Smooth muscle cell (in vitro differentiated cells): ENCODE results near the gene BCL2L13. TPM values are rescaled to one million over a fixed set of nuclear protein-coding genes. Genes with fewer than 3 reads are reported as not detected.
A peak's percentile ranks its signal among the peaks of the same experiment; 100 is the strongest.

ENCODE experiments used
- DNase-seq: peaks from one replicate; lab custom pipeline; 2025; ENCODE audit not compliant: unreplicated experiment; lab: John Stamatoyannopoulos, UW
- H2AFZ ChIP-seq: fragments of 200-600 bp; sonication (generic); 2 replicates; pipeline ENCODE4 v1.6.0; 2016; ENCODE audit warnings: antibody characterized with exemption, low read depth, mild to moderate bottlenecking
- H3F3A ChIP-seq: fragments of 200-600 bp; sonication (generic); 2 replicates; pipeline ENCODE4 v1.6.0; 2017; ENCODE audit warnings: antibody characterized with exemption, low read depth
- H3K27ac ChIP-seq: fragments of 200-600 bp; sonication (generic); 2 replicates; pipeline ENCODE4 v1.5.1; 2016; ENCODE audit warnings: low read depth, mild to moderate bottlenecking
- H3K27me3 ChIP-seq: fragments of 200-600 bp; sonication (generic); 2 replicates; pipeline ENCODE4 v1.6.1; 2016; ENCODE audit warnings: low read depth, mild to moderate bottlenecking
- H3K36me3 ChIP-seq: fragments of 200-600 bp; sonication (generic); 2 replicates; pipeline ENCODE4 v1.5.1; 2016; ENCODE audit warnings: low read depth
- H3K4me1 ChIP-seq: fragments of 200-600 bp; sonication (generic); 2 replicates; pipeline ENCODE4 v1.5.1; 2016; ENCODE audit warnings: low read depth
- H3K4me2 ChIP-seq: fragments of 200-600 bp; sonication (generic); 2 replicates; pipeline ENCODE4 v1.6.0; 2016; ENCODE audit warnings: mild to moderate bottlenecking
- H3K4me3 ChIP-seq: fragments of 200-600 bp; sonication (generic); 2 replicates; pipeline ENCODE4 v1.5.1; 2016; ENCODE audit warnings: mild to moderate bottlenecking
- H3K79me2 ChIP-seq: fragments of 200-600 bp; sonication (generic); 2 replicates; pipeline ENCODE4 v1.6.0; 2016; ENCODE audit warnings: low read depth, mild to moderate bottlenecking
- H3K9ac ChIP-seq: fragments of 200-600 bp; sonication (generic); 2 replicates; pipeline ENCODE4 v1.6.0; 2016; ENCODE audit warnings: low read depth
- H3K9me3 ChIP-seq: fragments of 200-600 bp; sonication (generic); replicated peaks from 2 replicates; pipeline ENCODE4 v1.5.1; 2016; ENCODE audit warnings: low read depth
- H4K20me1 ChIP-seq: fragments of 200-600 bp; sonication (generic); 2 replicates; pipeline ENCODE4 v1.6.0; 2016; ENCODE audit warnings: low read depth
- WGBS: methylation state at CpG from one replicate; pipeline ENCODE4 v1.1.7; 2016; ENCODE audit warnings: low lambda C conversion rate; 5-methylcytosine and 5-hydroxymethylcytosine counted together
- polyA plus RNA-seq: library from polyadenylated mRNA; unstranded; fragments of >200 nt; fragmentation: Nextera tagmentation; extraction: Ambion mirVana; gene quantifications from 2 replicates; pipeline ENCODE4 v1.2.1, GENCODE V29; 2016
- total RNA-seq: library from RNA; depleted of rRNA; stranded (reverse); fragments of >200 nt; gene quantifications from 2 replicates; pipeline ENCODE4 v1.2.3, GENCODE V29; 2014
- TF ChIP-seq, protein P1 (sequence below): fragments of 200-600 bp; sonication (generic); IDR thresholded peaks from 2 replicates; pipeline ENCODE4 v1.5.1; 2017; ENCODE audit warnings: borderline replicate concordance, mild to moderate bottlenecking, antibody characterized with exemption; ENCODE audit not compliant: insufficient read depth, poor library complexity, severe bottlenecking

Gene BCL2L13
- total and polyA plus RNA-seq, 2 experiments from 2014 or later, result 16.7 to 27.0 TPM

DNA sequence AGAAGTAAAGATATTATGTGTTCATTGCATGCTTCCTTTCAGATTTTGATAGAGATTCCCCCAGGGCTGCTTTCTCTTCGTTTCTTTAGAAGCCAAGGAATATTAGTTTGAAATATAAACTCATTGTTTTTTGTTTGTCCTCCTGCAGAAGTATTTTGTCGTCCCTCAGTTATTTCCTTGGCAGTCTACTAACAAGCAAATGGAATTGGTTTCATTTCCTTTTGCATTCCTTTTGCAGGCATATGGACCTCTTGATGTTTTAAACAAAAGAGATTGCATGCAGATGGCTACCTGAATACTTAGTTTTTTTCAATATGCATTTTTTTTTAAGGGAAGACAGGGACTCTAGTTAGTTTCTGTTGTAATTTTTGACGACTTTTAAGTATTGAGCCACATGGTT, 62.2 kb downstream of the BCL2L13 start:
- Histone ChIP-seq H3K4me2 (no peak overlapping the region), H4K20me1 (peaks cover 8% of the 10 kb centered on the region), H3K27ac (no peak overlapping the region), H3K4me1 (peaks cover 1% of the 10 kb centered on the region), H3K9me3 (no peaks in the 10 kb centered on the region), H3K27me3 (no peaks in the 10 kb centered on the region), H3K36me3 (no peaks in the 10 kb centered on the region), H3K9ac (no peak overlapping the region), H2AFZ (no peak overlapping the region), H3K79me2 (no peaks in the 10 kb centered on the region), H3K4me3 (no peak overlapping the region), H3F3A (peaks cover 6% of the 10 kb centered on the region)
- DNase-seq, result no peak
- 42% methylated on average over 3 of the region's 3 CpGs for WGBS
- TF ChIP-seq, protein P1, sequence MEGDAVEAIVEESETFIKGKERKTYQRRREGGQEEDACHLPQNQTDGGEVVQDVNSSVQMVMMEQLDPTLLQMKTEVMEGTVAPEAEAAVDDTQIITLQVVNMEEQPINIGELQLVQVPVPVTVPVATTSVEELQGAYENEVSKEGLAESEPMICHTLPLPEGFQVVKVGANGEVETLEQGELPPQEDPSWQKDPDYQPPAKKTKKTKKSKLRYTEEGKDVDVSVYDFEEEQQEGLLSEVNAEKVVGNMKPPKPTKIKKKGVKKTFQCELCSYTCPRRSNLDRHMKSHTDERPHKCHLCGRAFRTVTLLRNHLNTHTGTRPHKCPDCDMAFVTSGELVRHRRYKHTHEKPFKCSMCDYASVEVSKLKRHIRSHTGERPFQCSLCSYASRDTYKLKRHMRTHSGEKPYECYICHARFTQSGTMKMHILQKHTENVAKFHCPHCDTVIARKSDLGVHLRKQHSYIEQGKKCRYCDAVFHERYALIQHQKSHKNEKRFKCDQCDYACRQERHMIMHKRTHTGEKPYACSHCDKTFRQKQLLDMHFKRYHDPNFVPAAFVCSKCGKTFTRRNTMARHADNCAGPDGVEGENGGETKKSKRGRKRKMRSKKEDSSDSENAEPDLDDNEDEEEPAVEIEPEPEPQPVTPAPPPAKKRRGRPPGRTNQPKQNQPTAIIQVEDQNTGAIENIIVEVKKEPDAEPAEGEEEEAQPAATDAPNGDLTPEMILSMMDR, result no peak

DNA sequence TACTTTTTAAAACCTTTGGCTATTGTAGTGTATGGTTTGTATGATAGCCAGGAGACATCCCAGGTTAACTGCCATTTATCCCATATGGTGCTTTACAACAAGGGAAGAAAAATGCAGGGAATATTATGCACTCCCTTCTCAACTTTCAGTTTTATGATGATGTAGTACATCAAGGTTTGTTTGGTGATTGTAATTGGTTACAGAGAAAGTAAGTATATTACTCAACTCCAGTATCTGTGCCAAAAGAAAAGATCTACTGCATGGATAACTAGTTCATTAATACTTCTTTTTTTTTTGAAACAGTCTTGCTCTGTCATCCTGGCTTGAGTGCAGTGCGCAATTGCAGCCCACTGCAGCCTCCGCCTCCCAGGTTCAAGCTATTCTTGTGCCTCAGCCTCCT, 65.3 kb downstream of the BCL2L13 start:
- Histone ChIP-seq H3K79me2 (no peaks in the 10 kb centered on the region), H3K27ac (no peak overlapping the region), H3K36me3 (no peaks in the 10 kb centered on the region), H4K20me1 (no peaks in the 10 kb centered on the region), H3K4me2 (no peak overlapping the region), H3K4me3 (no peak overlapping the region), H2AFZ (no peak overlapping the region), H3K27me3 (no peaks in the 10 kb centered on the region), H3K9ac (no peak overlapping the region), H3K9me3 (no peaks in the 10 kb centered on the region), H3K4me1 (peaks cover 4% of the 10 kb centered on the region), H3F3A (peaks cover 11% of the 10 kb centered on the region)
- WGBS, result 99% methylated on average over 2 of the region's 2 CpGs
- DNase-seq, result no peak
- TF ChIP-seq, protein P1, result no peak

DNA sequence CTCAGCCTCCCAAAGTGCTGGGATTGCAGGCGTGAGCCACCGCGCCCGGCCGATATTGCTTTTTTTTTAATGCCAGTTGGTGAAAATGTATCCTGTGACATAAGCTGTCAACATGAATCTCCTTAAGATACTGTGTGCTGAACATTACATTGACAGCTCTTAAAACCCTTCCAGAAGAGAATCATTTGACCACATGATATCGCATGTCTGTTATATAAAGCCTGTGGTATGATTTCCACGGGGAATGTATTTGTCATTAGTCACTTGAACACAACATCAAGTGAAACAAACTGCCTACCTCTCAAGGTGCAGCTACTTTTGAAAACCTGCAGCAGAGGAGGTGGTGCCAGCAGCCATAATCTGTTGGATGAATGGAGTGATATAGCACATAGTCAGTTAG, 67.0 kb downstream of the BCL2L13 start:
- peaks cover 4% of the 10 kb centered on the region for H3K4me1 ChIP-seq
- H3K9ac ChIP-seq, result no peak overlapping the region
- peaks cover 11% of the 10 kb centered on the region for H3F3A ChIP-seq
- H2AFZ ChIP-seq, result no peak overlapping the region
- TF ChIP-seq, protein P1, result no peak
- H4K20me1 ChIP-seq, result no peaks in the 10 kb centered on the region
- no peak overlapping the region for H3K4me3 ChIP-seq
- H3K36me3 ChIP-seq, result no peaks in the 10 kb centered on the region
- H3K27ac ChIP-seq, result peak overlapping the region; percentile 88
- DNase-seq, result no peak
- no peak overlapping the region for H3K4me2 ChIP-seq
- H3K9me3 ChIP-seq, result no peaks in the 10 kb centered on the region
- no peaks in the 10 kb centered on the region for H3K79me2 ChIP-seq
- no peaks in the 10 kb centered on the region for H3K27me3 ChIP-seq
- WGBS, result 97% methylated on average over 7 of the region's 7 CpGs

DNA sequence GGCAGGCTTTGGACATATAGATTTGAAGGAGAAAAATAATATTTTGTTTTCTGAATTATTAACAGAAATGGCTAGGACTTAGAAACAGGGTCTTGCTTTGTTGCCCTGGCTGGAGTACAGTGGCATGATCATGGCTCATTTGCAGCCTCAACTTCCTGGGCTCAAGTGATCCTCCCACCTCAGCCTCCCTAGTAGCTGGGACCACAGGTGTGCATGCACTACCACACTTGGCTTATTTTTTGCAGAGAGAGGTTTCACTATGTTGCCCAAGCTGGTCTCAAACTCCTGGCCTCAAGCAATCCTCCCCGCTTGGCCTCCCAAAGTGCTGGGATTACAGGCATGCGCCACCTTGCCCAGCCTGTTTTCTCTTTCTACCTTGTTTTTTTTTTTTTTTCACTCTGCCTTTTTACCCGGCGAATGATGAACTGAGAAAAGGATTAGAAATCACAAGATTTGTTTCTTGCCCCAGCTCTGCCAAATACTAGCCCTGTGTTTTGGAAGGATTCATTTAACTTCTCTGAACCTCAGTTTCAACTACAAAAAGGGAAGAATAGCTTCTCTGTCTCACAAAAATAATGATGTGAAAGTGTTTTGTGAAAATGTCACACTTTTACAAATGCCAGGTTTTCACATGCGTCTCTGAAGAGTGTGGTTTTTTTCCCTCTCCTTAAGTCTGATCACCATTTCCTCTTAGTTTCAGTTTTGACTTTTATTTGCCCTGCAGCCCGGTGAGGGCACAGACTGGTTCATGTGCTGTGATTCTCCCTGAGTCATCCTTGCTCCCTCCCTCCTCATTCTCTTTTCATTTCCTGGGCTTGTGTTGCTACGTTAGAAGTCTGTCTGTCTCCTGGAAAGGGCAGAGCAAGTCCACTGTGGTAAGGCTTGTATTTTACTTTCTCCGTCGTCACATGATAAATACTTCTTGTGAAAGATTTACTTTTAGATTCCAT, 67.7 kb downstream of the BCL2L13 start:
- peak overlapping the region; percentile 88 for H3K27ac ChIP-seq
- H3K79me2 ChIP-seq, result no peaks in the 10 kb centered on the region
- H3K4me2 ChIP-seq, result peak overlapping the region; percentile 83
- H3K4me3 ChIP-seq, result peak overlapping the region; percentile 42
- peaks cover 4% of the 10 kb centered on the region for H3K4me1 ChIP-seq
- peaks cover 11% of the 10 kb centered on the region for H3F3A ChIP-seq
- WGBS, result 44% methylated on average over 9 of the region's 9 CpGs
- peak overlapping the region; percentile 11 for H2AFZ ChIP-seq
- no peak for DNase-seq
- peak overlapping the region; percentile 57 for H3K9ac ChIP-seq
- H3K36me3 ChIP-seq, result no peaks in the 10 kb centered on the region
- no peaks in the 10 kb centered on the region for H4K20me1 ChIP-seq
- H3K27me3 ChIP-seq, result no peaks in the 10 kb centered on the region
- H3K9me3 ChIP-seq, result no peaks in the 10 kb centered on the region
- TF ChIP-seq, protein P1, result no peak
